Activated T-helper 9 cell treated with anti-CD3 and anti-CD28 coated beads, Interleukin-2, amount 50 U/mL, for 16 hours (primary cell): ENCODE results near the gene MRPL32.

ENCODE experiments used
- DNase-seq: peaks from one replicate; pipeline ENCODE4 v3.0.0-alpha.2; 2020; ENCODE audit warnings: low read depth

MRPL32 gene

GRCh38 chr7:42964849-42965805 lies 33.0 kb downstream of the MRPL32 start:
- no peak for DNase-seq

GRCh38 chr7:42967391-42967790 lies 35.2 kb downstream of the MRPL32 start:
- DNase-seq: no peak

GRCh38 chr7:42972699-42973500 lies 40.7 kb downstream of the MRPL32 start:
- DNase-seq: no peak

GRCh38 chr7:42976371-42976770 lies 44.2 kb downstream of the MRPL32 start:
- no peak for DNase-seq

- no peak for DNase-seq
Observed at GRCh38 chr7:42978496-42978895, 46.3 kb downstream of the MRPL32 start.

- no peak for DNase-seq
Observed at GRCh38 chr7:42980084-42980483, 47.9 kb downstream of the MRPL32 start.

GRCh38 chr7:42980514-42980913 lies 48.3 kb downstream of the MRPL32 start:
- DNase-seq: no peak

GRCh38 chr7:42981601-42982000 lies 49.4 kb downstream of the MRPL32 start:
- DNase-seq: no peak

- no peak for DNase-seq
Observed at GRCh38 chr7:42982604-42983115, 50.5 kb downstream of the MRPL32 start.

- DNase-seq: no peak
Observed at GRCh38 chr7:42984137-42984536, 52.0 kb downstream of the MRPL32 start.

GRCh38 chr7:42986213-42986612 lies 54.0 kb downstream of the MRPL32 start:
- no peak for DNase-seq

- no peak for DNase-seq
Observed at GRCh38 chr7:42986781-42987248, 54.6 kb downstream of the MRPL32 start.
